Trophoblast cell (in vitro differentiated cells and primary cell): Measurements from ENCODE around the gene PDE5A.

Experiments used
- DNase-seq, 2 donors: peaks; one replicate each; pipeline ENCODE4 v3.0.0-alpha.2; 2016
- H2AFZ ChIP-seq: 2 replicates; pipeline ENCODE4 v1.6.1; 2013; ENCODE audit warnings: low read length, moderate library complexity, mild to moderate bottlenecking; ENCODE audit not compliant: insufficient read depth, poor library complexity
- H2AK5ac ChIP-seq: 2 replicates; pipeline ENCODE4 v1.6.1; 2013; ENCODE audit warnings: mild to moderate bottlenecking, low read length
- H2BK120ac ChIP-seq: 2 replicates; pipeline ENCODE4 v1.6.1; 2013; ENCODE audit warnings: low read length, mild to moderate bottlenecking, moderate library complexity; ENCODE audit not compliant: insufficient read depth, poor library complexity
- H2BK12ac ChIP-seq: 2 replicates; pipeline ENCODE4 v1.6.1; 2013; ENCODE audit warnings: mild to moderate bottlenecking, low read length, moderate library complexity
- H2BK5ac ChIP-seq: 2 replicates; pipeline ENCODE4 v1.6.1; 2013; ENCODE audit warnings: low read length, low read depth, moderate library complexity, mild to moderate bottlenecking; ENCODE audit not compliant: poor library complexity
- H3K14ac ChIP-seq: 2 replicates; pipeline ENCODE4 v1.6.1; 2013; ENCODE audit warnings: mild to moderate bottlenecking, low read length
- H3K18ac ChIP-seq: 2 replicates; pipeline ENCODE4 v1.6.1; 2013; ENCODE audit warnings: mild to moderate bottlenecking, low read length
- H3K23ac ChIP-seq: 2 replicates; pipeline ENCODE4 v1.6.1; 2013; ENCODE audit warnings: low read length
- H3K27ac ChIP-seq: 2 replicates; pipeline ENCODE4 v1.5.1; 2013; ENCODE audit warnings: low read depth, mild to moderate bottlenecking, inconsistent platforms, low read length, moderate library complexity
- H3K27me3 ChIP-seq: 2 replicates; pipeline ENCODE4 v1.6.1; 2013; ENCODE audit warnings: inconsistent platforms, mild to moderate bottlenecking, low read length, moderate library complexity; ENCODE audit not compliant: insufficient read depth
- H3K36me3 ChIP-seq, 2 experiments: 1 replicate in 1 of 2; 2 replicates in 1 of 2; pipeline ENCODE4 v1.6.1; 2013; ENCODE audit warnings: low read length in 2 of 2, mild to moderate bottlenecking in 2 of 2, moderate library complexity in 1 of 2; ENCODE audit not compliant: insufficient read depth in 2 of 2, control insufficient read depth in 1 of 2
- H3K4ac ChIP-seq: 2 replicates; pipeline ENCODE4 v1.6.1; 2013; ENCODE audit warnings: low read depth, mild to moderate bottlenecking, low read length, moderate library complexity
- H3K4me1 ChIP-seq, 2 experiments: 1 replicate in 1 of 2; 2 replicates in 1 of 2; pipeline ENCODE4 v1.6.1; 2013; ENCODE audit warnings: low read length in 2 of 2, mild to moderate bottlenecking in 2 of 2, moderate library complexity in 1 of 2; ENCODE audit not compliant: insufficient read depth in 2 of 2, control insufficient read depth in 1 of 2
- H3K4me2 ChIP-seq: 2 replicates; pipeline ENCODE4 v1.6.1; 2013; ENCODE audit warnings: inconsistent platforms, mild to moderate bottlenecking, low read length, moderate library complexity
- H3K4me3 ChIP-seq: 2 replicates; pipeline ENCODE4 v1.5.1; 2013; ENCODE audit warnings: mild to moderate bottlenecking, low read depth, low read length, inconsistent platforms
- H3K79me1 ChIP-seq: one replicate; pipeline ENCODE4 v1.6.1; 2013; ENCODE audit warnings: low read length
- H3K79me2 ChIP-seq: 2 replicates; pipeline ENCODE4 v1.6.1; 2013; ENCODE audit warnings: low read length, mild to moderate bottlenecking; ENCODE audit not compliant: control insufficient read depth, insufficient read depth, poor library complexity
- H3K9ac ChIP-seq: 2 replicates; pipeline ENCODE4 v1.6.1; 2013; ENCODE audit warnings: mild to moderate bottlenecking, low read length
- H3K9me3 ChIP-seq: 2 replicates; pipeline ENCODE4 v1.6.1; 2013; ENCODE audit warnings: low read depth, mild to moderate bottlenecking, control low read depth, inconsistent platforms, low read length; ENCODE audit not compliant: insufficient read depth
- H4K12ac ChIP-seq: 2 replicates; pipeline ENCODE4 v1.6.1; 2013; ENCODE audit warnings: low read depth, mild to moderate bottlenecking, low read length, moderate library complexity
- H4K8ac ChIP-seq: 2 replicates; pipeline ENCODE4 v1.6.1; 2013; ENCODE audit warnings: low read depth, mild to moderate bottlenecking, low read length, moderate library complexity
- H4K91ac ChIP-seq: one replicate; pipeline ENCODE4 v1.6.1; 2013; ENCODE audit warnings: low read depth, mild to moderate bottlenecking, low read length, moderate library complexity
- WGBS: extraction: QIAGEN DNeasy Blood & Tissue Kit; methylation state at CpG from one replicate; pipeline ENCODE4 v1.1.7; 2013; ENCODE audit warnings: missing lambda C conversion rate; ENCODE audit not compliant: insufficient read length, insufficient coverage; ENCODE audit errors: extremely low coverage; 5-methylcytosine and 5-hydroxymethylcytosine counted together

The PDE5A gene

GRCh38 chr4:119627267-119628255 is 1.0 kb downstream of the PDE5A start:
- H3K4me2 ChIP-seq: peak overlapping the region; percentile 76
- H2BK120ac ChIP-seq: peak overlapping the region; percentile 23
- peak overlapping the region; percentile 59 for H3K18ac ChIP-seq
- peak overlapping the region; percentile 89 for H2AFZ ChIP-seq
- no peaks in the 10 kb centered on the region for H3K36me3 ChIP-seq
- no peak overlapping the region for H3K4ac ChIP-seq
- H3K4me1 ChIP-seq: peaks cover 3 to 5% of the 10 kb centered on the region in 2 experiments
- H3K27me3 ChIP-seq: no peaks in the 10 kb centered on the region
- no peak overlapping the region for H3K27ac ChIP-seq
- H3K9ac ChIP-seq: peak overlapping the region; percentile 45
- peak overlapping the region; percentile 4 for H3K14ac ChIP-seq
- H2BK5ac ChIP-seq: peak overlapping the region; percentile 22
- H3K79me2 ChIP-seq: no peaks in the 10 kb centered on the region
- WGBS: no CpG with 5 or more reads among the region's 90 CpGs
- peak overlapping the region; percentile 11 for H4K91ac ChIP-seq
- H3K23ac ChIP-seq: no peak overlapping the region
- no peak overlapping the region for H2AK5ac ChIP-seq
- H3K79me1 ChIP-seq: peaks cover 4% of the 10 kb centered on the region
- peak overlapping the region; percentile 62 for H4K12ac ChIP-seq
- H3K4me3 ChIP-seq: peak overlapping the region; percentile 79
- H4K8ac ChIP-seq: peak overlapping the region; percentile 81
- no peak overlapping the region for H2BK12ac ChIP-seq
- peak; percentile 46 to 78 for DNase-seq
- no peaks in the 10 kb centered on the region for H3K9me3 ChIP-seq

GRCh38 chr4:119626943-119627266 is 1.7 kb downstream of the PDE5A start:
- Histone ChIP-seq H4K8ac (peak overlapping the region; percentile 81), H4K91ac (peak overlapping the region; percentile 11), H3K4me1 (peaks cover 3 to 5% of the 10 kb centered on the region in 2 experiments), H3K14ac (peak overlapping the region; percentile 34), H3K79me2 (no peaks in the 10 kb centered on the region), H3K9me3 (no peaks in the 10 kb centered on the region), H3K79me1 (peaks cover 4% of the 10 kb centered on the region), H3K4ac (no peak overlapping the region), H2BK5ac (no peak overlapping the region), H2BK12ac (no peak overlapping the region), H3K36me3 (no peaks in the 10 kb centered on the region), H3K18ac (peak overlapping the region; percentile 51), H4K12ac (peak overlapping the region; percentile 72), H3K23ac (no peak overlapping the region), H2AFZ (peak overlapping the region; percentile 89), H3K4me2 (peak overlapping the region; percentile 76), H2AK5ac (no peak overlapping the region), H3K27me3 (no peaks in the 10 kb centered on the region), H3K4me3 (peak overlapping the region; percentile 79), H3K9ac (no peak overlapping the region), H3K27ac (no peak overlapping the region), H2BK120ac (peak overlapping the region; percentile 3)
- no CpG with 5 or more reads among the region's 18 CpGs for WGBS
- no peak for DNase-seq

GRCh38 chr4:119626420-119626819 is 2.2 kb downstream of the PDE5A start:
- Histone ChIP-seq H2BK5ac (no peak overlapping the region), H3K27me3 (no peaks in the 10 kb centered on the region), H4K8ac (no peak overlapping the region), H3K9ac (no peak overlapping the region), H3K27ac (no peak overlapping the region), H2AK5ac (no peak overlapping the region), H4K91ac (no peak overlapping the region), H2BK12ac (no peak overlapping the region), H3K4me2 (peak overlapping the region; percentile 76), H2BK120ac (no peak overlapping the region), H3K79me2 (no peaks in the 10 kb centered on the region), H3K18ac (no peak overlapping the region), H3K9me3 (no peaks in the 10 kb centered on the region), H3K79me1 (peaks cover 4% of the 10 kb centered on the region), H3K4me3 (no peak overlapping the region), H3K36me3 (no peaks in the 10 kb centered on the region), H3K23ac (no peak overlapping the region), H4K12ac (no peak overlapping the region), H3K14ac (no peak overlapping the region), H3K4ac (no peak overlapping the region), H2AFZ (peak overlapping the region; percentile 63), H3K4me1 (peaks cover 3 to 5% of the 10 kb centered on the region in 2 experiments)
- DNase-seq: no peak
- WGBS: no CpG with 5 or more reads among the region's 11 CpGs

DNA sequence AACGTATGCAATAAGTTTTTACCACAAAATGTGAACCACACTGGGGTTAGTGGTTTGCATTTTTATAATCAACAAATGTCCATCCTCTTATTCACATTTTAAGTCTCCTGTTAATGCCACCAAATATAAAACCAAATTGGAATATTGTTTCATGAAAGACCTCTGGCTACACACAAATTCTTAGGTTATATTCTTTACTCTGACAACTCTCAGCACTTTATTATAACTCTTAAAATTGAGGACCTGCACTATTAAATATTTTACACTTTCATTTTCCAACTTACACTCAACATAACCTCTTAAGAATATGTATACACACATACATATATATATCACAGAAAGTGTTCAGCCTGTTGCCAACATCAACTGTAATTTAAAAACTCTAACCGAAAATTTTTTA is 2.8 kb downstream of the PDE5A start:
- Histone ChIP-seq H3K9ac (no peak overlapping the region), H3K79me1 (peaks cover 4% of the 10 kb centered on the region), H3K4me3 (no peak overlapping the region), H3K9me3 (no peaks in the 10 kb centered on the region), H3K4me1 (peaks cover 3 to 5% of the 10 kb centered on the region in 2 experiments), H4K91ac (no peak overlapping the region), H3K27me3 (no peaks in the 10 kb centered on the region), H3K14ac (no peak overlapping the region), H4K8ac (no peak overlapping the region), H3K27ac (no peak overlapping the region), H2BK12ac (no peak overlapping the region), H3K36me3 (no peaks in the 10 kb centered on the region), H3K18ac (no peak overlapping the region), H2BK5ac (no peak overlapping the region), H2AK5ac (no peak overlapping the region), H4K12ac (no peak overlapping the region), H3K4ac (no peak overlapping the region), H2BK120ac (no peak overlapping the region), H3K79me2 (no peaks in the 10 kb centered on the region), H3K4me2 (no peak overlapping the region), H2AFZ (no peak overlapping the region), H3K23ac (no peak overlapping the region)
- no peak for DNase-seq
- WGBS: no CpG with 5 or more reads among the region's 2 CpGs
